RWPE1 (cell line): Measurements from ENCODE around the gene PFDN6.

ENCODE experiments used
- CTCF ChIA-PET: fragments of 350-600 bp; sonication (Branson Sonifier 250); formaldehyde crosslinking; extraction: SDS; loops from one replicate; lab custom pipeline; 2021; lab: Yijun Ruan, JAX
- POLR2A ChIA-PET: fragments of 400-600 bp; formaldehyde crosslinking; extraction: SDS; loops from one replicate; lab custom pipeline; 2020; ENCODE audit warnings: antibody characterized with exemption; ENCODE audit not compliant: low non-redundant PET; lab: Yijun Ruan, JAX
- DNase-seq: peaks from one replicate; pipeline ENCODE4 v3.0.0; 2012; ENCODE audit warnings: low spot score
- H3K27ac ChIP-seq: fragments of 450-650 bp; 2 replicates; pipeline ENCODE4 v1.5.1; 2017
- TF ChIP-seq, protein P1 (sequence below): fragments of 450-650 bp; conservative IDR thresholded peaks from 2 replicates; pipeline ENCODE4 v1.5.1; 2017; ENCODE audit warnings: low read depth, mild to moderate bottlenecking

Gene PFDN6

DNA sequence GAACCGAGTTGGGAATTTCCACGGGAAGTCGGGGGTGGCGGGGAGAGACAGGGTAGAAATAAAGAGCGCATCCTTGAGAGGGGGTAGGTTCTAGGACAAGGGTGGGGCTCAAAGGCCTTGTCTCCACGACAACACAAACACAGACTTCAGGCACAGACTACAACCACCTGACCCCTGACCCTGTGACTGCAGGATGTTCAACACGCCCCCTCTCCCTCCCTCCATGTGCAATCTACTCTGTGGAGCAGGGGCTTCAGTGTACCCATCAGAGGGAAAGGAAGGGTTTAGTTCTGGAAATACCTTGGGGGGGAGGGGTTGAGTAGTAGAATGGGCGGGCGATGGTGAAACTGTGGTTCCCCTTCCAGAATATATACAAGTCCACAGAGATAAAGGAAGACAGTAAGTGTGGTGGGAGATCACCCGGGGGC is 25.1 kb downstream of the PFDN6 start:
- TF ChIP-seq, protein P1, sequence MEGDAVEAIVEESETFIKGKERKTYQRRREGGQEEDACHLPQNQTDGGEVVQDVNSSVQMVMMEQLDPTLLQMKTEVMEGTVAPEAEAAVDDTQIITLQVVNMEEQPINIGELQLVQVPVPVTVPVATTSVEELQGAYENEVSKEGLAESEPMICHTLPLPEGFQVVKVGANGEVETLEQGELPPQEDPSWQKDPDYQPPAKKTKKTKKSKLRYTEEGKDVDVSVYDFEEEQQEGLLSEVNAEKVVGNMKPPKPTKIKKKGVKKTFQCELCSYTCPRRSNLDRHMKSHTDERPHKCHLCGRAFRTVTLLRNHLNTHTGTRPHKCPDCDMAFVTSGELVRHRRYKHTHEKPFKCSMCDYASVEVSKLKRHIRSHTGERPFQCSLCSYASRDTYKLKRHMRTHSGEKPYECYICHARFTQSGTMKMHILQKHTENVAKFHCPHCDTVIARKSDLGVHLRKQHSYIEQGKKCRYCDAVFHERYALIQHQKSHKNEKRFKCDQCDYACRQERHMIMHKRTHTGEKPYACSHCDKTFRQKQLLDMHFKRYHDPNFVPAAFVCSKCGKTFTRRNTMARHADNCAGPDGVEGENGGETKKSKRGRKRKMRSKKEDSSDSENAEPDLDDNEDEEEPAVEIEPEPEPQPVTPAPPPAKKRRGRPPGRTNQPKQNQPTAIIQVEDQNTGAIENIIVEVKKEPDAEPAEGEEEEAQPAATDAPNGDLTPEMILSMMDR: no peak
- peak; percentile 57 for DNase-seq
- peak overlapping the region; percentile 95 for H3K27ac ChIP-seq
- CTCF ChIA-PET: interaction anchor here (0.6 to 0.7 kb wide), 2 partner anchors 112 to 457 kb away, joined by 3 read pairs; no protein-coding TSS in a partner anchor
- POLR2A ChIA-PET: no interaction called here

DNA sequence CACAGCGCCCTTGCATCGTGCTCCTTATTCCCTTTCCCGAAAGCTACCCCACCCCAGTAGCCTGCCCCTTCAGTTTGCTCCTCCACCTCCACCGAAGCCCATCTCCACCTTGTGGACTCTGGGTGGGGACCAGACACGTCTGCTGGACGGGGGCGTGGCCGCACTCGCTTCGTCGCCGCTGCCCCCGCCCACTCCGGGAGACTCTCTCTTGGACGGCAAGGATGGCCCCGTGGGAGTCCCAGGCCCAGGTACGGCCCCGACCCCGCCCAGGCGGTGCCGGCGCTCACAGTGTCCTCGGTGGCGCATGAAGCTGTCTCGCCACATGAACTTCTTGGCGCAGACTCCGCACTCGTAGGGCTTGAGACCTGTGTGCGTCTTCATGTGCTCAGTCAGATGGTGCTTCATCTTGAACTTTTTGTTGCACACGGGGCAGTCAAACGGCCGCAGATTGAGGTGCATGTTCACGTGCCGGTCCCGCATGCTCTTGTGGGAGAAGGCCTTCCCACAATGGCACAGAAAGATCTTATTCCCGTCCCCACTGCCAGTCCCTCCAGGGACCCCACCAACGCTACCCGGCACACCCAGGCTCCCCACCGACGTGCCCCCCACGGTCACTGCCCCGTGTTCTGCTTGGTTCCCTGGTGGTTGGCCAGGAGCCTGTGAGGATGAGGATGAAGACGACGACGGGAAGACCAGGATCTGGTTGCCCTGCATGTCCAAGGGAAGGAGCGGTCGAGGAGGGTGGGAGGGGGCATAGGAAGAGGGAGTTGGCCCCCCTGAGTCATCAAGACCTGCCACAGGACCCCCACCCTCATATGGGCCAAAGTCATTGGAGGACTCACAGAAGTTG is 25.8 kb downstream of the PFDN6 start:
- POLR2A ChIA-PET: no interaction called here
- CTCF ChIA-PET: interaction anchor here (0.6 to 0.9 kb wide), 3 partner anchors 11 to 456 kb away, joined by 3 read pairs; no protein-coding TSS in a partner anchor
- peak overlapping the region; percentile 95 for H3K27ac ChIP-seq
- TF ChIP-seq, protein P1: no peak
- DNase-seq: no peak

DNA sequence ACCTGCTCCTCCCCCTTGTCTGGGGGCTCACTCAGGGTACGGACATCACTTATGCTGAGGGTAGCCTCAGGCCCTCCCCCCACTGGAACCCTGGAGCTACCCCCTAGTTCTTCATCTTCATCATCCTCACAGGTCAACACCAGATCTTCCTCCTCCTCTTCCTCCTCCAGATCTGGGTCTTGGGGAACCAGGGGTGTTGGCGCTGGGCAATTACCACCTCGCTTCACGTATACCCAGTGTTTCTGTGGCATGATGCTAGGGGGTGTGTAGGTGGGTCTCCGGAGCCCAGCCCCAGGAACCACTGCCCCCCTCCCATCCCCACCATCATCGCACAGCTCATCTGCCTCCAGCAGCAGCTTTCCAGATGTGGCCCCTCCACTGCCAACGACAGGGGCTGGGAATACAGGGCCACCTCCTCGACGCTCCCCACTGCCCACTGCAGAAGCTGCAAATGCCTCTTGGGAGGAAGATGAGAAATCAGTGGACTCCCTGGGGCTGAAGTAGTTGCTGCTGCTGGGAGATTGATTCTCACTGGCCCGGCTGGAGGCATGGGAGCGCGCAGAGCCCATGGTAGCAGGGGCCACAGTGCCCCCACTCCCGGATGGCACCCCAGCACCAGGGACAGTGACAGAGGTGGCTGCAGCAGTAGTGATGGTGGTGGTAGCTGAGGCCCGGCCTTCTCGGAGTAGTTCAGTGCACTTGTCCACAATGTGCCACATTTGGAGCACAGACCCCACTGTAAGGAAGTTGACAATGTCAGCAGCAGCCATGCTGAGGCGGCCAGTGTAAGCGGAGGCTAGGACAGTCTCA is 26.6 kb downstream of the PFDN6 start:
- peak overlapping the region; percentile 95 for H3K27ac ChIP-seq
- DNase-seq: no peak
- TF ChIP-seq, protein P1: no peak
- CTCF ChIA-PET: interaction anchor here (0.7 to 1.5 kb wide), 3 partner anchors 12 to 523 kb away, joined by 3 to 5 read pairs (median 3); no protein-coding TSS in a partner anchor
- POLR2A ChIA-PET: no interaction called here

DNA sequence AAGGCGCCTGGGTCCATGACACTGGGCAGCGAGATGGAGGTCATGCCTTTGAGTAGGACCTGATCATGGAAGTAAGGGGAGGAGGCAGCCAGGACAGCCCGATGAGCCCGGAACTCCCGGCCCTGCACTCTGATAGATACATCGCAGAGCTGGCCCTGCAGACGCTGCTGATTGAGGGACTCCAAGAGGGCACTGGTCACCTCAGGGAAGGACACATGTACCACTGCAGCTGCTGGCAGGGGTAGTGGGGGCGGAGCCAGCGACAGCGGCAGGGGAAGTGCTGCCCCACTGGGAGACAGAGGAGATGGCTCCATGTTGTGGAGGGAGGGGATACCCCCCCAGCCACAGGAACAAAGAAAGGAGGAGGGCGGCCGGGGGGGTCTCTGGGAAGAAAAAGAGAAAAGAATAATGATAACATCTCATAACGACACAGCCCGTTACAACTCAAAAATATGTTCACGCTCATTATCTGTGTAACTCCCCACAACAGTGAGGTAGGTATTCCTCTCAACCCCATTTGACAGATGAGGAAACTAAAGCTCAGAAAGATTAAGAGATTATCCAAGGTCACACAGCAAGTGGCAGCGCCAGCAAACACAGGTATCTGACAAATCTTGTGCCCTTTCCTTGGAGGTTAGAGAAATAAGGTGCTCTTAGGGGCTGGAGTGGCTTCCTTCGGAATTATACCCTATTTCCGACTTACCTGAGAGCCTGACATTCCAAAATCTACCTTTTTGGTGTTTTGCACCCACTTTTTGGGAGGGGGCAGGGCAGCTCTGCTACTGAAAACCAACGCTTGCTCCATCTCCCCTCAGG is 27.4 kb downstream of the PFDN6 start:
- POLR2A ChIA-PET: no interaction called here
- TF ChIP-seq, protein P1: no peak
- peak overlapping the region; percentile 95 for H3K27ac ChIP-seq
- CTCF ChIA-PET: interaction anchor here (0.5 to 1.5 kb wide), 4 partner anchors 12 to 522 kb away, joined by 3 to 5 read pairs (median 3); no protein-coding TSS in a partner anchor
- no peak for DNase-seq

DNA sequence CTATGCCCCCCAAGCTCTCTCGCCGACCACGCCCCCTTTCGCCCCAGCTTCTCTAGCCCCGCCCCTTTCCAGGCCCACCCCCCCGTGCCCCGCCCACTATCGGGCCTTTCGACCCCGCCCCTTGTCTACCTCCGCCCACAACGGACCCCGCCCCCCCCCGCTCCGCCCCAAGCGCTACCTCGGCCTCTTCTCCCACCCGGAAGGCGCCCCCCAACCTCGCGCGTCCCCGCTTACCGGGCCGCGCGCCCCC is 27.9 kb downstream of the PFDN6 start:
- DNase-seq: peak; percentile 80
- CTCF ChIA-PET: interaction anchor here (0.5 to 1.5 kb wide), 3 partner anchors 18 to 20 kb away, joined by 3 to 5 read pairs (median 3); no protein-coding TSS in a partner anchor
- TF ChIP-seq, protein P1: no peak
- POLR2A ChIA-PET: interaction anchor here (0.5 to 0.8 kb wide), 2 partner anchors 28 to 346 kb away, joined by 3 to 5 read pairs; partner anchors contain the start of genes PFDN6 and WDR46
- H3K27ac ChIP-seq: peak overlapping the region; percentile 95
